HepG2 (cell line): ENCODE results near the gene MSI2. TPM values are rescaled to one million over a fixed set of nuclear protein-coding genes. Genes with fewer than 3 reads are reported as not detected.

Experiments
- BRCA1 ChIP-seq: sonication (generic); formaldehyde crosslinking; IDR thresholded peaks from 2 replicates; pipeline ENCODE4 v1.4.0; 2020; ENCODE audit warnings: missing genetic modification reagents
- BRD4 ChIP-seq: sonication (generic); formaldehyde crosslinking; IDR thresholded peaks from 2 replicates; pipeline ENCODE4 v1.4.0; 2020; ENCODE audit warnings: missing genetic modification reagents
- ERF ChIP-seq: IDR thresholded peaks from 2 replicates; pipeline ENCODE4 v1.6.1; 2018; ENCODE audit warnings: missing biosample characterization, missing genetic modification reagents
- FIP1L1 ChIP-seq: fragments of 200-400 bp; formaldehyde crosslinking; IDR thresholded peaks from 2 replicates; pipeline ENCODE4 v1.6.1; 2018; ENCODE audit warnings: low read depth, mild to moderate bottlenecking, low read length, moderate library complexity, borderline replicate concordance; ENCODE audit not compliant: insufficient read depth
- HDAC1 ChIP-seq: sonication (generic); formaldehyde crosslinking; IDR thresholded peaks from 2 replicates; pipeline ENCODE4 v1.5.1; 2020; ENCODE audit warnings: mild to moderate bottlenecking, missing genetic modification reagents
- HOXA5 ChIP-seq: sonication (generic); formaldehyde crosslinking; IDR thresholded peaks from 2 replicates; pipeline ENCODE4 v1.4.0; 2020; ENCODE audit warnings: missing genetic modification reagents
- HOXA7 ChIP-seq: sonication (generic); formaldehyde crosslinking; IDR thresholded peaks from 2 replicates; pipeline ENCODE4 v1.8.1; 2022; ENCODE audit warnings: mild to moderate bottlenecking, missing genetic modification reagents, moderate library complexity
- MEIS2 ChIP-seq: sonication (generic); formaldehyde crosslinking; IDR thresholded peaks from 2 replicates; pipeline ENCODE4 v1.9.0; 2021; ENCODE audit warnings: mild to moderate bottlenecking, missing genetic modification reagents
- NFE2 ChIP-seq: sonication (generic); formaldehyde crosslinking; IDR thresholded peaks from 2 replicates; pipeline ENCODE4 v1.4.0; 2020; ENCODE audit warnings: missing genetic modification reagents
- NR2C2 ChIP-seq: sonication (generic); formaldehyde crosslinking; IDR thresholded peaks from 2 replicates; pipeline ENCODE4 v1.4.0; 2020; ENCODE audit warnings: missing genetic modification reagents, mild to moderate bottlenecking, moderate library complexity, borderline replicate concordance
- ONECUT2 ChIP-seq: sonication (generic); formaldehyde crosslinking; IDR thresholded peaks from 2 replicates; pipeline ENCODE4 v1.4.0; 2020; ENCODE audit warnings: missing genetic modification reagents
- PHF21A ChIP-seq: sonication (generic); formaldehyde crosslinking; IDR thresholded peaks from 2 replicates; pipeline ENCODE4 v1.5.0; 2020; ENCODE audit warnings: mild to moderate bottlenecking, missing genetic modification reagents
- SOX5 ChIP-seq: IDR thresholded peaks from 2 replicates; pipeline ENCODE4 v1.6.1; 2016; ENCODE audit warnings: borderline replicate concordance
- TOPORS ChIP-seq: sonication (generic); formaldehyde crosslinking; IDR thresholded peaks from 2 replicates; pipeline ENCODE4 v1.8.0; 2023; ENCODE audit warnings: mild to moderate bottlenecking, missing genetic modification reagents
- ZNF282 ChIP-seq: fragments of 450-650 bp; IDR thresholded peaks from 2 replicates; pipeline ENCODE4 v1.6.1; 2018; ENCODE audit not compliant: partially characterized antibody
- ZNF329 ChIP-seq: sonication (generic); formaldehyde crosslinking; IDR thresholded peaks from 2 replicates; pipeline ENCODE4 v1.9.0; 2021; ENCODE audit warnings: low read depth, mild to moderate bottlenecking, missing genetic modification reagents
- ZNF34 ChIP-seq: sonication (generic); formaldehyde crosslinking; IDR thresholded peaks from 2 replicates; pipeline ENCODE4 v1.4.0; 2020; ENCODE audit warnings: mild to moderate bottlenecking, missing genetic modification reagents, borderline replicate concordance
- ZNF720 ChIP-seq: sonication (generic); formaldehyde crosslinking; IDR thresholded peaks from 2 replicates; pipeline ENCODE4 v1.4.0; 2020; ENCODE audit warnings: missing genetic modification reagents
- ZNF780A ChIP-seq: sonication (generic); formaldehyde crosslinking; IDR thresholded peaks from 2 replicates; pipeline ENCODE4 v1.8.0; 2022; ENCODE audit warnings: mild to moderate bottlenecking, missing genetic modification reagents, moderate library complexity
- polyA plus RNA-seq, 8 experiments: library from polyadenylated mRNA; depleted of rRNA in 3 of 8; stranded (reverse) in 7 of 8; unstranded in 1 of 8; fragments of >200 nt; fragmentation: Illumina TruSeq in 4 of 8; extraction: Trizol in 4 of 8; gene quantifications; 2 replicates each; pipeline versions ENCODE4 v1.2.1 to v1.2.3, GENCODE V29; 2011 to 2016; ENCODE audit warnings: low read depth in 4 of 8, missing spikeins in 1 of 8, mixed read lengths in 1 of 8; ENCODE audit not compliant: insufficient read depth in 1 of 8
- total RNA-seq, 5 experiments: library from RNA; depleted of rRNA; stranded (reverse); fragments of >200 nt; fragmentation: Illumina TruSeq; extraction: Trizol; gene quantifications; 2 replicates each; pipeline ENCODE4 v1.2.3, GENCODE V29; 2016; ENCODE audit warnings: low read depth in 1 of 5
- TF ChIP-seq, protein P1 (sequence below): sonication (generic); formaldehyde crosslinking; conservative IDR thresholded peaks from 2 replicates; pipeline ENCODE4 v1.4.0; 2020; ENCODE audit warnings: missing genetic modification reagents
- TF ChIP-seq, protein P2 (sequence below): sonication (generic); formaldehyde crosslinking; IDR thresholded peaks from 2 replicates; pipeline ENCODE4 v1.4.0; 2020; ENCODE audit warnings: missing genetic modification reagents
- TF ChIP-seq, protein P3 (sequence below): sonication (generic); formaldehyde crosslinking; IDR thresholded peaks from 2 replicates; pipeline ENCODE4 v1.5.0; 2020; ENCODE audit warnings: mild to moderate bottlenecking, missing genetic modification reagents, borderline replicate concordance
- TF ChIP-seq, protein P4 (sequence below): IDR thresholded peaks from 2 replicates; pipeline ENCODE4 v1.6.1; 2018; ENCODE audit warnings: missing genetic modification reagents, mild to moderate bottlenecking, missing compliant biosample characterization

MSI2 gene
- total and polyA plus RNA-seq, 2 of the 13 experiments (the other 11 are each of a cell fraction or from before 2014, with no cell fraction given) = 77.5 to 78.4 TPM

DNA sequence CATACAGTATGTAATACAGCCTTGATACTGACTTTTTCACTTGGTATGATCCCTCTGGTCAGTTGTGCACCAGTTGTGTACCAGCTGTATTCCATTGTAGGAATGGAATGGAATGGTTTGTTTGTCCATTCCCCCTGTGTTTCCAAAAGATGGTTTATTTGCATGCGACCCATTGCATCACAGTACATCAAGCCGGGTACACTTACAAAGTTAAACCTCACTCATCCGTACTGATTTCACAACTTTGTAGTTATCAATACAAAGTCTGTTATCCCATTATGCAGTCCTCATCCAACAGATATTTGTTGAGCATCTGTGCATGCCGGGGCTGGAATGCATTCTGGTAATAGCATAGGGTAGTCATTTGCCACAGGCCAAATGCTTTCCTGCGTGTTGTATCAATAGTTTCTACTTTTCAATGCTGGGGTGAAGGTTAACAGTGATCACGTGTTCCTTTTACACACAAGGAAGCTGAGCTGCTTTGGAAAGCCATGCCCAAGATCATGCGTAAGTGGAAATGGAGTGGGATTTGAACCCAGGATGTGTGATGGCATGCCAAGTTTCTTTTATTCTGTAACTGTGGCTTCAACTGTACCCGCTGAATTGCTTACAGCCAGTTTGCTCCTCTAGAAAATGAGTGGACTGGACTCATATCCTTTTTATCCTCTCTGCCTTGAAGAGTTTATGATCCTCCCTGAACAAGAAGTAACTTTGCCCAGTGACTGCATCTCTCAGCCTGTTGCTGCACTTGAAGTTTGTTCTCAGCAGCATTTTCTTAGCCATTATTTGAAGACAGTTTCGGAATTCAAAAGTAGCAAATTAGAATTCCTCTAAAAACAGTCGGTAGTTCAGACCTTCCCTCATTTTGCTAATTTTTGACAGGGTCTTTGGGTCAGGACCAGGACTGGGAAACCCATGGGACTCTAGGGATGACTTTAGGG, 260.2 kb downstream of the MSI2 start (continued):
- TF ChIP-seq ZNF282 (no peak), ZNF780A (CRISPR knock-in tag) (peak; percentile 62; the same call in 1 of the 2 replicates), HDAC1 (CRISPR knock-in tag) (peak; percentile 90), MEIS2 (CRISPR knock-in tag) (0 out of 2 replicates have a peak, but pooled peaks have one; percentile 22), ZNF329 (CRISPR knock-in tag) (no peak), SOX5 (CRISPR knock-in tag) (peak; percentile 96), HOXA7 (no peak), TOPORS (CRISPR knock-in tag) (no peak), ERF (CRISPR knock-in tag) (peak; percentile 78), BRCA1 (CRISPR knock-in tag) (no peak), ZNF720 (no peak), BRD4 (peak; percentile 80; the same call in 1 of the 2 replicates), FIP1L1 (0 out of 2 replicates have a peak, but pooled peaks have one; percentile 16), NR2C2 (CRISPR knock-in tag) (peak; percentile 93), ZNF34 (CRISPR knock-in tag) (peak; percentile 90; the same call in 1 of the 2 replicates), NFE2 (CRISPR knock-in tag) (no peak), HOXA5 (CRISPR knock-in tag) (peak; percentile 94), PHF21A (CRISPR knock-in tag) (0 out of 2 replicates have a peak, but pooled peaks have one; percentile 80), ONECUT2 (CRISPR knock-in tag) (peak; percentile 63; the same call in 1 of the 2 replicates)
- TF ChIP-seq, protein P1, sequence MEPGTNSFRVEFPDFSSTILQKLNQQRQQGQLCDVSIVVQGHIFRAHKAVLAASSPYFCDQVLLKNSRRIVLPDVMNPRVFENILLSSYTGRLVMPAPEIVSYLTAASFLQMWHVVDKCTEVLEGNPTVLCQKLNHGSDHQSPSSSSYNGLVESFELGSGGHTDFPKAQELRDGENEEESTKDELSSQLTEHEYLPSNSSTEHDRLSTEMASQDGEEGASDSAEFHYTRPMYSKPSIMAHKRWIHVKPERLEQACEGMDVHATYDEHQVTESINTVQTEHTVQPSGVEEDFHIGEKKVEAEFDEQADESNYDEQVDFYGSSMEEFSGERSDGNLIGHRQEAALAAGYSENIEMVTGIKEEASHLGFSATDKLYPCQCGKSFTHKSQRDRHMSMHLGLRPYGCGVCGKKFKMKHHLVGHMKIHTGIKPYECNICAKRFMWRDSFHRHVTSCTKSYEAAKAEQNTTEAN = peak; percentile 92
- TF ChIP-seq, protein P2, sequence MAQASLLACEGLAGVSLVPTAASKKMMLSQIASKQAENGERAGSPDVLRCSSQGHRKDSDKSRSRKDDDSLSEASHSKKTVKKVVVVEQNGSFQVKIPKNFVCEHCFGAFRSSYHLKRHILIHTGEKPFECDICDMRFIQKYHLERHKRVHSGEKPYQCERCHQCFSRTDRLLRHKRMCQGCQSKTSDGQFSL (CRISPR knock-in tag) = no peak
- TF ChIP-seq, protein P3, sequence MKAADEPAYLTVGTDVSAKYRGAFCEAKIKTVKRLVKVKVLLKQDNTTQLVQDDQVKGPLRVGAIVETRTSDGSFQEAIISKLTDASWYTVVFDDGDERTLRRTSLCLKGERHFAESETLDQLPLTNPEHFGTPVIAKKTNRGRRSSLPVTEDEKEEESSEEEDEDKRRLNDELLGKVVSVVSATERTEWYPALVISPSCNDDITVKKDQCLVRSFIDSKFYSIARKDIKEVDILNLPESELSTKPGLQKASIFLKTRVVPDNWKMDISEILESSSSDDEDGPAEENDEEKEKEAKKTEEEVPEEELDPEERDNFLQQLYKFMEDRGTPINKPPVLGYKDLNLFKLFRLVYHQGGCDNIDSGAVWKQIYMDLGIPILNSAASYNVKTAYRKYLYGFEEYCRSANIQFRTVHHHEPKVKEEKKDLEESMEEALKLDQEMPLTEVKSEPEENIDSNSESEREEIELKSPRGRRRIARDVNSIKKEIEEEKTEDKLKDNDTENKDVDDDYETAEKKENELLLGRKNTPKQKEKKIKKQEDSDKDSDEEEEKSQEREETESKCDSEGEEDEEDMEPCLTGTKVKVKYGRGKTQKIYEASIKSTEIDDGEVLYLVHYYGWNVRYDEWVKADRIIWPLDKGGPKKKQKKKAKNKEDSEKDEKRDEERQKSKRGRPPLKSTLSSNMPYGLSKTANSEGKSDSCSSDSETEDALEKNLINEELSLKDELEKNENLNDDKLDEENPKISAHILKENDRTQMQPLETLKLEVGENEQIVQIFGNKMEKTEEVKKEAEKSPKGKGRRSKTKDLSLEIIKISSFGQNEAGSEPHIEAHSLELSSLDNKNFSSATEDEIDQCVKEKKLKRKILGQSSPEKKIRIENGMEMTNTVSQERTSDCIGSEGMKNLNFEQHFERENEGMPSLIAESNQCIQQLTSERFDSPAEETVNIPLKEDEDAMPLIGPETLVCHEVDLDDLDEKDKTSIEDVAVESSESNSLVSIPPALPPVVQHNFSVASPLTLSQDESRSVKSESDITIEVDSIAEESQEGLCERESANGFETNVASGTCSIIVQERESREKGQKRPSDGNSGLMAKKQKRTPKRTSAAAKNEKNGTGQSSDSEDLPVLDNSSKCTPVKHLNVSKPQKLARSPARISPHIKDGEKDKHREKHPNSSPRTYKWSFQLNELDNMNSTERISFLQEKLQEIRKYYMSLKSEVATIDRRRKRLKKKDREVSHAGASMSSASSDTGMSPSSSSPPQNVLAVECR (CRISPR knock-in tag) = peak; percentile 68; the same call in 1 of the 2 replicates
- TF ChIP-seq, protein P4, sequence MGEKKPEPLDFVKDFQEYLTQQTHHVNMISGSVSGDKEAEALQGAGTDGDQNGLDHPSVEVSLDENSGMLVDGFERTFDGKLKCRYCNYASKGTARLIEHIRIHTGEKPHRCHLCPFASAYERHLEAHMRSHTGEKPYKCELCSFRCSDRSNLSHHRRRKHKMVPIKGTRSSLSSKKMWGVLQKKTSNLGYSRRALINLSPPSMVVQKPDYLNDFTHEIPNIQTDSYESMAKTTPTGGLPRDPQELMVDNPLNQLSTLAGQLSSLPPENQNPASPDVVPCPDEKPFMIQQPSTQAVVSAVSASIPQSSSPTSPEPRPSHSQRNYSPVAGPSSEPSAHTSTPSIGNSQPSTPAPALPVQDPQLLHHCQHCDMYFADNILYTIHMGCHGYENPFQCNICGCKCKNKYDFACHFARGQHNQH = peak; percentile 92
